GM21360 (cell line): ENCODE measurements around the gene SIGLEC7.
"Not testable (repeated sequence)": the region's sequence is repeated elsewhere in the genome, so short reads cannot be mapped to it uniquely, and the experiment has no call there.

Experiments
- ATAC-seq: cut with Tn5 transposase; IDR thresholded peaks from one replicate; pipeline ENCODE4 v1.9.1; 2021; ENCODE audit warnings: mild to moderate bottlenecking, moderate library complexity; ENCODE audit not compliant: unreplicated experiment

The SIGLEC7 gene

GRCh38 chr19:51164215-51164614 lies 22.1 kb downstream of the SIGLEC7 start:
- ATAC-seq, result no peak

- ATAC-seq, result no peak
Measured at GRCh38 chr19:51166846-51167490, 24.9 kb downstream of the SIGLEC7 start.

DNA sequence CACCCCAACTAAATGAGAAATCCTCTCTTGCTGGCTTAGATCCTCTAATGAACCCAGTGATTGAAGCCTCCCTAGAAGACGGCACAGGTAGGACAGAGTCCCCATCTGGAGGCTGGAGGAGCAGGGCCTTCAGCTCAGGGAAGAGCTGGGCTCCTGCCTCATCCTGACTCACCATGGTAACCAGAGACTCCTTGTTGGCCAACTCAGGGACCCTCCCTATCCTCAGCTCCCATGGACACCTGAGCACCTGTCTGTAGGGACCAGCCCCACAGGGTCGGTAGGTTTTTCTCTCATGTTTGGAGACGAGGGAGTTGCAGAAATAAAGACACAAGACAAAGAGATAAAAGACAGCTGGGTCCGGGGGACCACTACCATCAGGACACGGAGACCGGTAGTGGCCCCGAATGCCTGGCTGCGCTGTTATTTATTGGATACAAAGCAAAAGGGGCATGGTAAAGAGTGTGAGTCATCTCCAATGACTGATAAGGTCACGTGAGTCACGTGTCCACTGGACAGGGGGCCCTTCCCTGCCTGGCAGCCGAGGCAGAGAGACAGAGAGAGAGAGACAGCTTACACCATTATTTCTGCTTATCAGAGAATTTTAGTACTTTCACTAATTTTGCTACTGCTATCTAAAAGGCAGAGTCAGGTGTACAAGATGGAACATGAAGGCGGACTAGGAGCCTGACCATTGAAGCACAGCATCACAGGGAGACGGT lies 26.6 kb downstream of the SIGLEC7 start:
- ATAC-seq, result no peak

GRCh38 chr19:51169283-51169918 lies 27.3 kb downstream of the SIGLEC7 start:
- ATAC-seq, result not testable (repeated sequence)

DNA sequence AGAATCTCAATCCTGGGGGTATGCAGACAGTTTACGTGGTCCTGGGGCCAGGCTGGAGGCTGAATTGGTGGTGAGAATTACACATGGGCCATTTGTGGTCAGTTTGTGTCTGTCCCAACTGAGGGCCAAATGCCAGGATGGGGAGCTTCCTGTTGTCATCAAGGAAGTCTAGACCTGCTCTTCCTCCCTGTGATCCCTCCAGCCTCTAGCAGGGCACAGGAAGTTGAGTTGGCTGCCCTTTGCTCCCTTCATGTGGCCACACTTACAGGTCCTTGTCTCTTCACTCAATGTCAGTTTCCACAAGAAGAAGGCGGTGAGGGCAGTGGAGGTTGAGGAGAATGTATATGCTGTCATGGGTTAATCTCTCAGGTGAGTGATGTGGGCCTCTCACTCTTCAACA lies 30.1 kb downstream of the SIGLEC7 start:
- ATAC-seq, result no peak

GRCh38 chr19:51173681-51174080 lies 31.6 kb downstream of the SIGLEC7 start:
- no peak for ATAC-seq

DNA sequence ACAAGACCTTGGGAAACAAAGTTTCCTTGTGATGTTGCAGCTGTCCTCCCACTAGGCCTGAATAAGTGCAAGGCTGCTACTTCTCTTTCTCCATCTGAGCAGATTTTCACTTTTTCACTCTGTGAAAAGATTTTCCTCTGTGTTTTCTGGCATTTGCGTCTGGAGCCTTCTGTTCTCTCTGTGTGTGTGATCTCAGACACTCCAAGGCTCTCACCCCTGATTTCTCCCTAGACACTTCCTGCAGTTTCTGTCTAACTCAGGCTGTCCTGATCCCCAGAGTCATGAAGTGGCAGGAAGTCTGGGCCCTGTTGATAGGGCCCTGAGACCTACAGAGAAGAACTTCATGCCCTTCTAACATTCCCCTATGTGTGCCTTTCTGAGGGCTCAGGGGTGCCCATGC lies 37.2 kb downstream of the SIGLEC7 start:
- ATAC-seq, result no peak

GRCh38 chr19:51181377-51181912 lies 39.3 kb downstream of the SIGLEC7 start:
- ATAC-seq, result no peak

DNA sequence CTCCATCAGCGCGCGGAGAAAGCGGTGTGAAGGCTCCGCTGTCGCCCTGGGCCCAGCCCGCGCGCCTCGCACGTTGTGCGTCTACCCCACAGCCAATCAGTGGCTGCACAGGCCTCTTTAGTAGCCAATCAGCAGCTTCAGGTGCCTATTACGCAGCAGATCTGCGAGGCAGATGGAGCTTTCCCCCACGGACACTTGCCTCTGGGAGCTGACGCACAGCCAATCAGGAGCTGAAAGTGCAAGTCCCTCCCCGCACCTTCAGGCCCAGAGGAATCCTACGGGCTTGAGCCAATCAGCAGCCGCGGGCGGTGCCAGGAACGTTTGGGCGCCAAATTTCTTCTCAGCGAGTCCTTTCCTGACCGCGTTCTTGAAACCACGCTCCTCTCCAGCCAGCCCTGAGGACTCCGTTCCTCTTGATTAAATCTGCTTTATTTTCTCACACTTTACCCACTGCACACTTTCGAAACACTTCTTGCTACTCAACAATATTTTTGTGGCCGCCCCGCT lies 39.9 kb downstream of the SIGLEC7 start:
- ATAC-seq, result no peak

DNA sequence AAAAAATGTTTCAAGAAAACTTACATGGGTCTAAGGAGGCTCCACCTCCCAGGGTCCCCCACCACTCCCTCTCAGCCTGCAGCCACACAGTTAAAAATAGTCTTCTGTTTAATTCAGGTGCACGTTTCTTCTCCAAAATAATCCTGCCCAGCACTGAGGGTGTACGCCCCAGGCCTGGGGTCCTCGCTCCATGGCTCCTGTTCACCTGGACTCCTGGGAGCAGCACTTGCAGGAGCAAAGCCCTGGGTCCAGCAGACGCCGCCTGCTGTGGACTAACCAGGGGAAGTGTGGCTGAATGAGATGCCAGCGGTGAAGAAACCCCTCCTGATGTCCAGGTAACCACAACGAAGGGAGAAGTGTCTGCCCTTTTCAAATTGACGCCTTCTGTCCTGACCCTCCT lies 41.5 kb downstream of the SIGLEC7 start:
- no peak for ATAC-seq

GRCh38 chr19:51185069-51185867 lies 43.2 kb downstream of the SIGLEC7 start:
- ATAC-seq, result no peak

DNA sequence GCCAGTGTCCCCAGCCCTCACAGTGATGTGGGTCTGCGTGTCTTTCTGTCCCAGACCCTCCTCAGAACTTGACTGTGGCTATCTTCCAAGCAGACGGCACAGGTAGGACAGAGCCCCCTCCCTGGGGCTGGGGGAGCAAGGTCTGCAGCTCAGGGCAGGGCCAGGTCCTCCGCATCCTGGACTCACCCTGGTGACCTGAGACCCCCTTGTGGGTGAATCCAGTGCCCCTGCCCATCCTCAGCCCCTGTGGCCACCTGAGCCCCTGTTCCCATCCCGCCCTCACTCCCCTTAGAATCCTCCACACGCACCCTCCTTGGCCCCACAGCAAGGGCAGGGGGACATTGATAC lies 43.7 kb downstream of the SIGLEC7 start:
- ATAC-seq, result no peak

DNA sequence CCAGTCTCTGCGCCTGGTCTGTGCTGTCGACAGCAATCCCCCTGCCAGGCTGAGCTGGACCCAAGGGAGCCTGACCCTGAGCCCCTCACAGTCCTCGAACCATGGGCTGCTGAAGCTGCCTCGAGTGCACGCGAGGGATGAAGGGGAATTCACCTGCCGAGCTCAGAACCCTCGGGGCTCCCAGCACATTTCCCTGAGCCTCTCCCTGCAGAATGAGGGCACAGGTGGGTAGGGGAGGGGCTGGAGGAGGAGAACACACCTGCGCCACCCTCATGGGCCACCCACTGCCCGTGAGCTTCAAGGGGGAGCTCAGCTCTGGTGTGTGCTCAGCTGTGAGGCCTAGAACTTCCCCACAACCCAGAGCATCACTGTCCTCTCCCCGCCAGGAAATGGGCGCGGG lies 44.2 kb downstream of the SIGLEC7 start:
- no peak for ATAC-seq

DNA sequence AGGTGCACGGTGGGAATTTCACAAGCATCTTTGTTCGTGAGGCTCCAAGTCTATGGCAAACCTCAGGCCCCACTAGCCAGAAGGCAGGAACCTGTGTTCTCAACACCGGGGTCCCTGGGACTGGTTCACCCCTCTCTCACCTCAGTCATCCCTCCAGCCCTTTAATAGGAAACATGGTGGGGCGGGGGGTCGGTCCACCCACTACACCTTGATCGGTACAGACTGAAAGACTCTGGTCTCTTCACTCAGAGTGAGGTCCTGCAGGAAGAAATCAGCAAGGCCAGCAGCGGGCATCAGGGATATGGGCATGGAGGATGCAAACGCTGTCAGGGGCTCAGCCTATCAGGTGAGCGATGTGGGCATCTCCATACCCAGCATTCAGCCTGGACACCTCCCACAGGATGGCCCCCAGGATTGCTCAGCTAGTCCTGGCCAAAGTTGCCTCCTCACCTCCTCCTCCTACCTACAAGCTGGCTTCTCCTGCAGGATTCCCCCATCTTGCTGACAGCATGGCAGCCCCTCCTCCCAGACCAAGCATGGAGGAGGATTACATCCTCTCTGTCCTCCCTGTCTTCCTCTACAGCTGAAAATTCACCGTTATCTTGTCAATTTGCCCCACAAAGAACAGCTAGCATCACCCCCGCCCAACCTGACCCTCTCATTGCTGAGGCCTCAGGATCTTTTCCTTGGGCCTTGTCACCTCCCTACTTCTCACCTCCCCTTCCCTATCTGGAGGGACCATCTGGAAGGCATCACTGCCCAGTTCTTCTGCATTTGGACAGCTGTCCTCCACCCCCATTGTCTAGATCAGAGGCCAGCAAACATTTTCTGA lies 45.5 kb downstream of the SIGLEC7 start:
- ATAC-seq, result no peak

DNA sequence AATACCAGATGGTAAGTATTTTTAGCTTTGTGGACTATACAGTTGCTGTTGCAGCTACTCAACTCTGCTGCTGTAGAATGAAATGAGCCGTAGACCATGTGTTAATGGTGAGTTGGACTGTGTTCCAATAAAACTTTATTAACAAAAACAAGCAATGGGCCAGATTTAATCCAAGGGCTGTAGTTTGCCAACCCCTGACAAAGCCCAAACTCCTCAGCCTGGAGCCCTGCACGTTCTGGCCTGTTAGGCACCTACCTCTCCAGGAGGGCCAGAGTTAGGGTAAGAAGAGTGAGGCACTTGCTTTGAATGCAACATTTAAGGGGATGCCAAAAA lies 46.1 kb downstream of the SIGLEC7 start:
- no peak for ATAC-seq

- ATAC-seq, result no peak
Measured at GRCh38 chr19:51192689-51193088, 50.6 kb downstream of the SIGLEC7 start.

GRCh38 chr19:51194527-51195315 lies 52.6 kb downstream of the SIGLEC7 start:
- no peak for ATAC-seq

DNA sequence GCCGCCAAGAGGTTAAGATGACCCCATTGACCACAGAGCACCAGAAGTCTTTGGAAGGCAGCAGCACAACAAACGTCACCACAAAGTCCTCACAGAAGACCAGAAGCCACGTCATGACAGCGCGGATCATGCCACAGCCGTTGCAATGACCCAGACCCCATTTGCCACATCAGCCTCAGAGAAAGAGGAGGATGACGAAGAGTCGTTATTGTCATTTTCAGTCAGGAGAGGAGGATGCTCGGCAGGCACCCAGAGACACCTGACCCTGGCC lies 53.1 kb downstream of the SIGLEC7 start:
- ATAC-seq, result no peak

GRCh38 chr19:51195616-51196015 lies 53.5 kb downstream of the SIGLEC7 start:
- no peak for ATAC-seq

- no peak for ATAC-seq
Measured at GRCh38 chr19:51196181-51196580, 54.1 kb downstream of the SIGLEC7 start.
